ENCODE data around the gene LGALS9B. TPM values are rescaled to one million over a fixed set of nuclear protein-coding genes. Genes with fewer than 3 reads are reported as not detected.
"Not testable (repeated sequence)": the region's sequence is repeated elsewhere in the genome, so short reads cannot be mapped to it uniquely, and the experiment has no call there.

The LGALS9B gene
- polyA plus RNA-seq, 1 experiment = not detected

GRCh38 chr17:20492099-20492498, 24.8 kb upstream of the LGALS9B start:
- H3K4me3 ChIP-seq (ENCODE audit: low read depth, low read length); H3K36me3 ChIP-seq (ENCODE audit: control insufficient read depth, insufficient read depth, low read length); POLR2A ChIA-PET; H3K27me3 ChIP-seq (ENCODE audit: control insufficient read depth, insufficient read depth, low read length); CTCF ChIA-PET; DNase-seq (ENCODE audit: low read depth): not testable (repeated sequence)

- H3K4me3 ChIP-seq (ENCODE audit: low read depth, low read length); H3K36me3 ChIP-seq (ENCODE audit: control insufficient read depth, insufficient read depth, low read length); CTCF ChIA-PET; POLR2A ChIA-PET; H3K27me3 ChIP-seq (ENCODE audit: control insufficient read depth, insufficient read depth, low read length): not testable (repeated sequence)
- DNase-seq (ENCODE audit: low read depth) = peak; percentile 64
These were observed 17.6 kb upstream of the LGALS9B start for GRCh38 chr17:20484930-20485329.

GRCh38 chr17:20479889-20480591, 12.7 kb upstream of the LGALS9B start:
- H3K36me3 ChIP-seq (ENCODE audit: control insufficient read depth, insufficient read depth, low read length); CTCF ChIA-PET; POLR2A ChIA-PET; H3K27me3 ChIP-seq (ENCODE audit: control insufficient read depth, insufficient read depth, low read length); H3K4me3 ChIP-seq (ENCODE audit: low read depth, low read length); DNase-seq (ENCODE audit: low read depth): not testable (repeated sequence)

GRCh38 chr17:20477398-20478071, 10.2 kb upstream of the LGALS9B start:
- CTCF ChIA-PET; H3K4me3 ChIP-seq (ENCODE audit: low read depth, low read length); DNase-seq (ENCODE audit: low read depth); POLR2A ChIA-PET; H3K36me3 ChIP-seq (ENCODE audit: control insufficient read depth, insufficient read depth, low read length); H3K27me3 ChIP-seq (ENCODE audit: control insufficient read depth, insufficient read depth, low read length): not testable (repeated sequence)

GRCh38 chr17:20475137-20475831, 7.9 kb upstream of the LGALS9B start:
- POLR2A ChIA-PET; H3K4me3 ChIP-seq (ENCODE audit: low read depth, low read length); DNase-seq (ENCODE audit: low read depth); H3K36me3 ChIP-seq (ENCODE audit: control insufficient read depth, insufficient read depth, low read length); H3K27me3 ChIP-seq (ENCODE audit: control insufficient read depth, insufficient read depth, low read length); CTCF ChIA-PET: not testable (repeated sequence)

- CTCF ChIA-PET; H3K27me3 ChIP-seq (ENCODE audit: control insufficient read depth, insufficient read depth, low read length); H3K4me3 ChIP-seq (ENCODE audit: low read depth, low read length); POLR2A ChIA-PET; H3K36me3 ChIP-seq (ENCODE audit: control insufficient read depth, insufficient read depth, low read length); DNase-seq (ENCODE audit: low read depth): not testable (repeated sequence)
These were observed 6.7 kb upstream of the LGALS9B start for GRCh38 chr17:20474081-20474480.

GRCh38 chr17:20469946-20470345, 2.6 kb upstream of the LGALS9B start:
- CTCF ChIA-PET; POLR2A ChIA-PET; DNase-seq (ENCODE audit: low read depth): not testable (repeated sequence)

GRCh38 chr17:20469107-20469506, 1.8 kb upstream of the LGALS9B start:
- CTCF ChIA-PET; H3K4me3 ChIP-seq (ENCODE audit: low read depth, low read length); H3K36me3 ChIP-seq (ENCODE audit: control insufficient read depth, insufficient read depth, low read length); DNase-seq (ENCODE audit: low read depth); H3K27me3 ChIP-seq (ENCODE audit: control insufficient read depth, insufficient read depth, low read length); POLR2A ChIA-PET: not testable (repeated sequence)

More at GRCh38 chr17:20469946-20470345, 2.6 kb upstream of the LGALS9B start:
- H3K36me3 ChIP-seq (ENCODE audit: control insufficient read depth, insufficient read depth, low read length); H3K27me3 ChIP-seq (ENCODE audit: control insufficient read depth, insufficient read depth, low read length); H3K4me3 ChIP-seq (ENCODE audit: low read depth, low read length): not testable (repeated sequence)

GRCh38 chr17:20466999-20467398, 340 bp downstream of the LGALS9B start:
- CTCF ChIA-PET; DNase-seq (ENCODE audit: low read depth): not testable (repeated sequence)

GRCh38 chr17:20466553-20466952, 786 bp downstream of the LGALS9B start:
- CTCF ChIA-PET; H3K36me3 ChIP-seq (ENCODE audit: control insufficient read depth, insufficient read depth, low read length); POLR2A ChIA-PET; H3K27me3 ChIP-seq (ENCODE audit: control insufficient read depth, insufficient read depth, low read length); DNase-seq (ENCODE audit: low read depth); H3K4me3 ChIP-seq (ENCODE audit: low read depth, low read length): not testable (repeated sequence)

More at GRCh38 chr17:20466999-20467398, 340 bp downstream of the LGALS9B start:
- H3K27me3 ChIP-seq (ENCODE audit: control insufficient read depth, insufficient read depth, low read length); H3K4me3 ChIP-seq (ENCODE audit: low read depth, low read length); H3K36me3 ChIP-seq (ENCODE audit: control insufficient read depth, insufficient read depth, low read length); POLR2A ChIA-PET: not testable (repeated sequence)

GRCh38 chr17:20465535-20465934, 1.8 kb downstream of the LGALS9B start:
- H3K27me3 ChIP-seq (ENCODE audit: control insufficient read depth, insufficient read depth, low read length); H3K4me3 ChIP-seq (ENCODE audit: low read depth, low read length); H3K36me3 ChIP-seq (ENCODE audit: control insufficient read depth, insufficient read depth, low read length); CTCF ChIA-PET; POLR2A ChIA-PET; DNase-seq (ENCODE audit: low read depth): not testable (repeated sequence)

GRCh38 chr17:20464854-20465414, 2.4 kb downstream of the LGALS9B start:
- POLR2A ChIA-PET; DNase-seq (ENCODE audit: low read depth); CTCF ChIA-PET; H3K27me3 ChIP-seq (ENCODE audit: control insufficient read depth, insufficient read depth, low read length); H3K4me3 ChIP-seq (ENCODE audit: low read depth, low read length); H3K36me3 ChIP-seq (ENCODE audit: control insufficient read depth, insufficient read depth, low read length): not testable (repeated sequence)

GRCh38 chr17:20462158-20462557, 5.2 kb downstream of the LGALS9B start:
- CTCF ChIA-PET; POLR2A ChIA-PET; DNase-seq (ENCODE audit: low read depth); H3K27me3 ChIP-seq (ENCODE audit: control insufficient read depth, insufficient read depth, low read length); H3K4me3 ChIP-seq (ENCODE audit: low read depth, low read length); H3K36me3 ChIP-seq (ENCODE audit: control insufficient read depth, insufficient read depth, low read length): not testable (repeated sequence)
